SK-N-SH treated with all-trans-retinoic acid at 6 μM for 48 hours (cell line): ENCODE results near the gene MYH11.

Experiments
- ATAC-seq: fragments of 200-7000 bp; cut with Tn5 transposase; 3 replicates; pipeline ENCODE4 v1.9.1; 2020; ENCODE audit warnings: mild to moderate bottlenecking, moderate library complexity
- ARNTL ChIP-seq: fragments of 450-650 bp; formaldehyde crosslinking; IDR thresholded peaks from 2 replicates; pipeline ENCODE4 v1.5.0; 2020; ENCODE audit warnings: low read depth, mild to moderate bottlenecking, moderate library complexity, borderline replicate concordance
- BACH2 ChIP-seq: fragments of 250-450 bp; sonication (Bioruptor Pico); IDR thresholded peaks from 2 replicates; pipeline ENCODE4 v1.9.0; 2021; ENCODE audit warnings: mild to moderate bottlenecking, borderline replicate concordance
- CREB5 ChIP-seq: fragments of 250-450 bp; sonication (Bioruptor Pico); IDR thresholded peaks from 2 replicates; pipeline ENCODE4 v1.5.1; 2020; ENCODE audit warnings: low read depth, mild to moderate bottlenecking, moderate library complexity
- CSDC2 ChIP-seq: fragments of 250-450 bp; sonication (Bioruptor Pico); IDR thresholded peaks from 2 replicates; pipeline ENCODE4 v1.5.0; 2020; ENCODE audit warnings: mild to moderate bottlenecking, moderate library complexity
- CSRNP3 ChIP-seq: fragments of 250-450 bp; sonication (Bioruptor Pico); IDR thresholded peaks from 2 replicates; pipeline ENCODE4 v1.5.1; 2021; ENCODE audit warnings: mild to moderate bottlenecking, moderate library complexity
- ESRRG ChIP-seq: fragments of 250-450 bp; sonication (Bioruptor Pico); IDR thresholded peaks from 2 replicates; pipeline ENCODE4 v1.6.1; 2021; ENCODE audit warnings: mild to moderate bottlenecking
- ISL1 ChIP-seq: fragments of 250-450 bp; sonication (Bioruptor Pico); IDR thresholded peaks from 2 replicates; pipeline ENCODE4 v2.1.2; 2022; ENCODE audit warnings: mild to moderate bottlenecking, moderate library complexity
- OSR1 ChIP-seq: fragments of 250-450 bp; sonication (Bioruptor Pico); IDR thresholded peaks from 2 replicates; pipeline ENCODE4 v1.8.0; 2022; ENCODE audit warnings: moderate library complexity, mild to moderate bottlenecking, inconsistent platforms
- PATZ1 ChIP-seq: fragments of 250-450 bp; sonication (Bioruptor Pico); IDR thresholded peaks from 2 replicates; pipeline ENCODE4 v1.8.0; 2020; ENCODE audit warnings: mild to moderate bottlenecking, moderate library complexity, borderline replicate concordance
- PPARA ChIP-seq: fragments of 250-450 bp; sonication (Bioruptor Pico); IDR thresholded peaks from 2 replicates; pipeline ENCODE4 v1.5.0; 2020; ENCODE audit warnings: mild to moderate bottlenecking, borderline replicate concordance
- RARB ChIP-seq: fragments of 250-450 bp; sonication (Bioruptor Pico); IDR thresholded peaks from 2 replicates; pipeline ENCODE4 v1.8.0; 2021; ENCODE audit warnings: mild to moderate bottlenecking, moderate library complexity
- TCF4 ChIP-seq: fragments of 250-450 bp; sonication (Bioruptor Pico); IDR thresholded peaks from 2 replicates; pipeline ENCODE4 v1.8.0; 2021; ENCODE audit warnings: mild to moderate bottlenecking, moderate library complexity, borderline replicate concordance
- TOX ChIP-seq: fragments of 250-450 bp; sonication (Bioruptor Pico); IDR thresholded peaks from 2 replicates; pipeline ENCODE4 v1.8.0; 2021; ENCODE audit warnings: mild to moderate bottlenecking, moderate library complexity, borderline replicate concordance
- TSHZ2 ChIP-seq: fragments of 250-450 bp; sonication (Bioruptor Pico); IDR thresholded peaks from 2 replicates; pipeline ENCODE4 v1.5.0; 2020; ENCODE audit warnings: mild to moderate bottlenecking, moderate library complexity
- ZC3H10 ChIP-seq: fragments of 250-450 bp; sonication (Bioruptor Pico); IDR thresholded peaks from 2 replicates; pipeline ENCODE4 v1.5.1; 2021; ENCODE audit warnings: mild to moderate bottlenecking, moderate library complexity
- ZFP3 ChIP-seq: fragments of 250-450 bp; sonication (Bioruptor Pico); IDR thresholded peaks from 2 replicates; pipeline ENCODE4 v1.5.0; 2020; ENCODE audit warnings: mild to moderate bottlenecking, moderate library complexity
- ZFP30 ChIP-seq: fragments of 450-650 bp; formaldehyde crosslinking; IDR thresholded peaks from 2 replicates; pipeline ENCODE4 v1.5.0; 2022; ENCODE audit warnings: mild to moderate bottlenecking, moderate library complexity
- ZNF70 ChIP-seq: fragments of 450-650 bp; formaldehyde crosslinking; IDR thresholded peaks from 2 replicates; pipeline ENCODE4 v1.5.0; 2020; ENCODE audit warnings: mild to moderate bottlenecking, moderate library complexity
- ZNF8 ChIP-seq: fragments of 450-650 bp; formaldehyde crosslinking; IDR thresholded peaks from 2 replicates; pipeline ENCODE4 v1.5.0; 2020; ENCODE audit warnings: mild to moderate bottlenecking, moderate library complexity

MYH11 gene

GRCh38 chr16:15880434-15881308 is 23.8 kb upstream of the MYH11 start:
- no peak for TF ChIP-seq ZNF8
- peak; percentile 27; the same call in 2 of the 3 replicates for ATAC-seq

- no peak for TF ChIP-seq ZC3H10 (CRISPR knock-in tag)
- no peak for TF ChIP-seq ZFP3 (CRISPR knock-in tag)
- no peak for TF ChIP-seq RARB
- TF ChIP-seq ZFP30 = no peak
- TF ChIP-seq OSR1 (CRISPR knock-in tag) = no peak
- TF ChIP-seq CSRNP3 (CRISPR knock-in tag) = no peak
- TF ChIP-seq PPARA (CRISPR knock-in tag) = no peak
- no peak for TF ChIP-seq ESRRG (CRISPR knock-in tag)
- TF ChIP-seq CREB5 (CRISPR knock-in tag) = no peak
- TF ChIP-seq ARNTL (CRISPR knock-in tag) = no peak
- no peak for TF ChIP-seq ZNF70 (CRISPR knock-in tag)
- no peak for TF ChIP-seq BACH2 (CRISPR knock-in tag)
- TF ChIP-seq TSHZ2 (CRISPR knock-in tag) = no peak
- no peak for TF ChIP-seq ISL1 (CRISPR knock-in tag)
- no peak for TF ChIP-seq TOX
- no peak for TF ChIP-seq PATZ1 (CRISPR knock-in tag)
- TF ChIP-seq CSDC2 (CRISPR knock-in tag) = no peak
Observed at GRCh38 chr16:15879255-15879811, 22.5 kb upstream of the MYH11 start.

GRCh38 chr16:15876503-15876902 is 19.7 kb upstream of the MYH11 start:
- no peak for ATAC-seq

More at GRCh38 chr16:15879255-15879811, 22.5 kb upstream of the MYH11 start:
- peak; percentile 80 for ATAC-seq

More at GRCh38 chr16:15876503-15876902, 19.7 kb upstream of the MYH11 start:
- no peak for TF ChIP-seq BACH2 (CRISPR knock-in tag)
- TF ChIP-seq TCF4 = no peak
- no peak for TF ChIP-seq ZFP3 (CRISPR knock-in tag)
- no peak for TF ChIP-seq TOX
- TF ChIP-seq ZNF8 = no peak
- no peak for TF ChIP-seq PPARA (CRISPR knock-in tag)
- no peak for TF ChIP-seq PATZ1 (CRISPR knock-in tag)
- TF ChIP-seq ZC3H10 (CRISPR knock-in tag) = no peak
